ENCODE measurements around the gene SUGT1. TPM values are rescaled to one million over a fixed set of nuclear protein-coding genes. Genes with fewer than 3 reads are reported as not detected.
"Not testable (repeated sequence)": the region's sequence is repeated elsewhere in the genome, so short reads cannot be mapped to it uniquely, and the experiment has no call there.

SUGT1 gene
- total RNA-seq, 2 donors from 2014 or later, result 34.4 to 47.8 TPM

DNA sequence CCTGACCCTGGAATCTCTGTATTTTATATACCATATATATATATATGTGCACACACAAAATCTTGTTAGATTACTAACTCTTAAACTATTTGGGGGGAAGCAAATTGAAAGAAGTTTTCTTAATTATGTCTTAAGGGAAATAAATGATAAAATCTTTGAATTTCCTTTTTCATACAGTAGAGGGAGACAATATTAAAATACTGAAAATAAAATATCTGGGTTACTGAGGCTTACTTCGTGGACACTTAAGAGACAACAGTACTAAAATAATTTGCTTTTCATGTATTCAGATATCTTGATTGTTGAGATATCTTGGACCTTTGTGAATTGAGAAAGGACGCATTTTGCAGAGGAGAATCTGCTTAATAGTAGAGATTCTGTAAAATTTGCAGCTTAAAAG is 17.0 kb downstream of the SUGT1 start:
- Histone ChIP-seq H3K9me3 (no peaks in the 10 kb centered on the region), H3K27ac (no peak overlapping the region), H3K36me3 (no peaks in the 10 kb centered on the region), H3K4me3 (no peak overlapping the region), H3K27me3 (replicated peaks; ENCODE audit: insufficient read depth) (no peaks in the 10 kb centered on the region), H3K4me1 (replicated peaks) (no peaks in the 10 kb centered on the region)
- DNase-seq (ENCODE audit: low spot score), result no peak
- TF ChIP-seq, protein P1, sequence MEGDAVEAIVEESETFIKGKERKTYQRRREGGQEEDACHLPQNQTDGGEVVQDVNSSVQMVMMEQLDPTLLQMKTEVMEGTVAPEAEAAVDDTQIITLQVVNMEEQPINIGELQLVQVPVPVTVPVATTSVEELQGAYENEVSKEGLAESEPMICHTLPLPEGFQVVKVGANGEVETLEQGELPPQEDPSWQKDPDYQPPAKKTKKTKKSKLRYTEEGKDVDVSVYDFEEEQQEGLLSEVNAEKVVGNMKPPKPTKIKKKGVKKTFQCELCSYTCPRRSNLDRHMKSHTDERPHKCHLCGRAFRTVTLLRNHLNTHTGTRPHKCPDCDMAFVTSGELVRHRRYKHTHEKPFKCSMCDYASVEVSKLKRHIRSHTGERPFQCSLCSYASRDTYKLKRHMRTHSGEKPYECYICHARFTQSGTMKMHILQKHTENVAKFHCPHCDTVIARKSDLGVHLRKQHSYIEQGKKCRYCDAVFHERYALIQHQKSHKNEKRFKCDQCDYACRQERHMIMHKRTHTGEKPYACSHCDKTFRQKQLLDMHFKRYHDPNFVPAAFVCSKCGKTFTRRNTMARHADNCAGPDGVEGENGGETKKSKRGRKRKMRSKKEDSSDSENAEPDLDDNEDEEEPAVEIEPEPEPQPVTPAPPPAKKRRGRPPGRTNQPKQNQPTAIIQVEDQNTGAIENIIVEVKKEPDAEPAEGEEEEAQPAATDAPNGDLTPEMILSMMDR (IDR thresholded peaks at IDR 0.05), result no peak
- TF ChIP-seq POLR2AphosphoS5 (IDR thresholded peaks at IDR 0.05) (no peak), POLR2A (IDR thresholded peaks at IDR 0.05) (no peak)
- intact Hi-C loops (cut with DNase I), result no loop called here
- WGBS, result 71% methylated on average over 2 of the region's 2 CpGs

DNA sequence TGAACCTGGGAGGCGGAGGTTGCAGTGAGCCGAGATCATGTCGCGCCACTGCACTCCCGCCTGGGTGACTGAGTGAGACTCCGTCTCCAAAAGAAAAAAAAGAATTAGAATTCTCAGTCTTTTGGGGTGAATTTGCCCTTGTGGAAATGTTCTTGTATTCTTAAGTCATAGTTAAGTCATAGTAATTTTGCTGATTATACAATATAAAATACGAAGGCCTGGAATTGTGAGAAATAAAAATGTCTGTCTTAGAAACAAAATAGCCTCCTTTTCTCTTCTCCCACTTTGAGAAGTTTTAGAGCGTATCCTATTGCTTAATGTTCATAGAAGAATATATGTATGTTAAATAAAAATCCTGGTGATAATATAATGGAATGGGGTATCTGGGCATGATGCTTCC is 18.1 kb downstream of the SUGT1 start:
- DNase-seq (ENCODE audit: low spot score), result no peak
- Histone ChIP-seq H3K27me3 (replicated peaks; ENCODE audit: insufficient read depth) (no peaks in the 10 kb centered on the region), H3K27ac (no peak overlapping the region), H3K36me3 (no peaks in the 10 kb centered on the region), H3K4me3 (no peak overlapping the region), H3K9me3 (no peaks in the 10 kb centered on the region), H3K4me1 (replicated peaks) (no peaks in the 10 kb centered on the region)
- no peak for TF ChIP-seq POLR2A (IDR thresholded peaks at IDR 0.05)
- TF ChIP-seq POLR2AphosphoS5 (IDR thresholded peaks at IDR 0.05), result no peak
- TF ChIP-seq, protein P1 (IDR thresholded peaks at IDR 0.05), result no peak
- intact Hi-C loops (cut with DNase I), result no loop called here
- WGBS, result 96% methylated on average over 8 of the region's 8 CpGs

- TF ChIP-seq, protein P1 (IDR thresholded peaks at IDR 0.05), result no peak
- TF ChIP-seq POLR2AphosphoS5 (IDR thresholded peaks at IDR 0.05) (no peak), POLR2A (IDR thresholded peaks at IDR 0.05) (no peak)
- Histone ChIP-seq H3K4me3 (no peak overlapping the region), H3K9me3 (no peaks in the 10 kb centered on the region), H3K27me3 (replicated peaks; ENCODE audit: insufficient read depth) (no peaks in the 10 kb centered on the region), H3K27ac (no peak overlapping the region), H3K36me3 (no peaks in the 10 kb centered on the region), H3K4me1 (replicated peaks) (no peaks in the 10 kb centered on the region)
- intact Hi-C loops (cut with DNase I), result no loop called here
- WGBS, result 62% methylated on average over 1 of the region's 1 CpG
- no peak for DNase-seq (ENCODE audit: low spot score)
Observed at GRCh38 chr13:52673465-52673864, 20.8 kb downstream of the SUGT1 start.

- TF ChIP-seq POLR2A (IDR thresholded peaks at IDR 0.05) (no peak), POLR2AphosphoS5 (IDR thresholded peaks at IDR 0.05) (no peak)
- TF ChIP-seq, protein P1 (IDR thresholded peaks at IDR 0.05), result no peak
- intact Hi-C loops (cut with DNase I), result no loop called here
- Histone ChIP-seq H3K4me1 (replicated peaks) (no peaks in the 10 kb centered on the region), H3K9me3 (no peaks in the 10 kb centered on the region), H3K4me3 (no peak overlapping the region), H3K27me3 (replicated peaks; ENCODE audit: insufficient read depth) (no peaks in the 10 kb centered on the region), H3K36me3 (no peaks in the 10 kb centered on the region), H3K27ac (no peak overlapping the region)
- WGBS, result 97% methylated on average over 1 of the region's 1 CpG
- DNase-seq (ENCODE audit: low spot score), result no peak
Observed at GRCh38 chr13:52677823-52678222, 25.2 kb downstream of the SUGT1 start.

GRCh38 chr13:52685806-52686205 is 33.2 kb downstream of the SUGT1 start:
- H3K9me3 ChIP-seq; H3K4me1 ChIP-seq (replicated peaks); DNase-seq (ENCODE audit: low spot score); H3K27ac ChIP-seq; H3K27me3 ChIP-seq (replicated peaks; ENCODE audit: insufficient read depth); H3K36me3 ChIP-seq; intact Hi-C loops (cut with DNase I); H3K4me3 ChIP-seq: not testable (repeated sequence)
- 87% methylated on average over 9 of the region's 9 CpGs for WGBS
